Brain pericyte (primary cell): ENCODE results near the gene POLG2.
"Not testable (repeated sequence)": the region's sequence is repeated elsewhere in the genome, so short reads cannot be mapped to it uniquely, and the experiment has no call there.

Experiments used
- DNase-seq: peaks from one replicate; pipeline ENCODE4 v3.0.0-alpha.2; 2012; ENCODE audit warnings: low read depth, low spot score

The POLG2 gene

GRCh38 chr17:64484380-64484779 lies 12.5 kb downstream of the POLG2 start:
- DNase-seq = no peak

GRCh38 chr17:64480951-64481350 lies 15.9 kb downstream of the POLG2 start:
- DNase-seq = no peak

- DNase-seq = no peak
Observed at GRCh38 chr17:64477849-64478248, 19.0 kb downstream of the POLG2 start.

GRCh38 chr17:64472564-64472963 lies 24.3 kb downstream of the POLG2 start:
- DNase-seq = no peak

- no peak for DNase-seq
Observed at GRCh38 chr17:64471440-64471839, 25.4 kb downstream of the POLG2 start.

GRCh38 chr17:64470625-64471024 lies 26.2 kb downstream of the POLG2 start:
- no peak for DNase-seq

- not testable (repeated sequence) for DNase-seq
Observed at GRCh38 chr17:64466834-64467233, 30.0 kb downstream of the POLG2 start.

- DNase-seq = no peak
Observed at GRCh38 chr17:64466019-64466735, 30.7 kb downstream of the POLG2 start.

- no peak for DNase-seq
Observed at GRCh38 chr17:64461788-64462187, 35.1 kb downstream of the POLG2 start.

GRCh38 chr17:64460955-64461354 lies 35.9 kb downstream of the POLG2 start:
- DNase-seq = no peak

GRCh38 chr17:64459818-64460217 lies 37.0 kb downstream of the POLG2 start:
- DNase-seq = not testable (repeated sequence)

- DNase-seq = no peak
Observed at GRCh38 chr17:64459284-64459747, 37.5 kb downstream of the POLG2 start.

- DNase-seq = no peak
Observed at GRCh38 chr17:64458756-64459155, 38.1 kb downstream of the POLG2 start.

- peak; percentile 59 for DNase-seq
Observed at GRCh38 chr17:64457156-64457555, 39.7 kb downstream of the POLG2 start.

GRCh38 chr17:64455993-64456885 lies 40.6 kb downstream of the POLG2 start:
- DNase-seq = no peak

GRCh38 chr17:64449545-64449944 lies 47.3 kb downstream of the POLG2 start:
- no peak for DNase-seq

- DNase-seq = peak; percentile 26
Observed at GRCh38 chr17:64448665-64449512, 48.0 kb downstream of the POLG2 start, which contains the start of gene MILR1. MILR1 (plus strand) TSS chr17:64449115; CDS start chr17:64449169, 54 bp downstream.

- no peak for DNase-seq
Observed at GRCh38 chr17:64447526-64447925, 49.3 kb downstream of the POLG2 start.

GRCh38 chr17:64443086-64443760 lies 53.6 kb downstream of the POLG2 start:
- DNase-seq = no peak

GRCh38 chr17:64442541-64442971 lies 54.3 kb downstream of the POLG2 start:
- DNase-seq = no peak
